ENCODE results near the gene ADRA2B. TPM values are rescaled to one million over a fixed set of nuclear protein-coding genes. Genes with fewer than 3 reads are reported as not detected.

ADRA2B gene
- total RNA-seq: 0.27 and 0.36 TPM in 2 replicates
- total RNA-seq (2013): 0.07 TPM
- polyA plus RNA-seq: 0.46 and 1.4 TPM in 2 replicates
- 0.34 and 2.1 TPM in 2 replicates for polyA minus RNA-seq

GRCh38 chr2:96116424-96116878 is at the start of gene ADRA2B:
Gene ADRA2B (minus strand): TSS chr2:96116571. CDS start chr2:96116149, 422 bp downstream.
- ChIA-PET CTCF (interaction anchor here (0.7 to 3.2 kb wide), 13 partner anchors 9 to 380 kb away, joined by 3 to 32 read pairs (median 5); partner anchors contain the start of gene ASTL), POLR2A (interaction anchor here (0.5 to 1.3 kb wide), 4 partner anchors 27 to 152 kb away, joined by 3 to 5 read pairs (median 3); partner anchors contain the start of gene DUSP2)
- peak; percentile 85 for DNase-seq
- Mint-ChIP-seq H3K27ac (peak within 1 kb of the TSS; percentile 65), H3K4me3 (peak within 1 kb of the TSS; percentile 82), H3K27me3 (peaks cover 33% of the 10 kb centered on the region), H3K9me3 (ENCODE audit: insufficient read depth) (no peaks in the 10 kb centered on the region), H3K4me1 (peaks cover 26% of the 10 kb centered on the region)
- intact Hi-C loops (cut with micrococcal nuclease): no loop called here
- Histone ChIP-seq H3K27me3 (replicated peaks in 1 of 4; ENCODE audit: control extremely low read depth in 1 of 4, control insufficient read depth in 3 of 4, insufficient read depth in 4 of 4, low read length in 3 of 4) (peaks cover 0 to 45% (median 8%) of the 10 kb centered on the region in 4 experiments), H4K20me1 (ENCODE audit: control insufficient read depth, insufficient read depth, low read length, poor library complexity, severe bottlenecking) (no peaks in the 10 kb centered on the region), H3K4me2 (replicated peaks; ENCODE audit: low read depth, low read length, poor library complexity, severe bottlenecking) (peak within 1 kb of the TSS; percentile 94), H3K27ac (ENCODE audit: low read length in 2 of 2) (no peak within 1 kb of the TSS), H3K36me3 (replicated peaks in 1 of 2; ENCODE audit: control extremely low read depth in 1 of 2, control insufficient read depth in 1 of 2, extremely low read depth in 1 of 2, insufficient read depth in 2 of 2, low read length in 1 of 2) (no peaks in the 10 kb centered on the region), H3K4me1 (ENCODE audit: control insufficient read depth in 2 of 2, insufficient read depth in 2 of 2, low read length in 2 of 2) (peaks cover 18 to 22% of the 10 kb centered on the region in 2 donors), H3K4me3 (ENCODE audit: control extremely low read depth in 1 of 5, extremely low read depth in 1 of 5, insufficient read depth in 1 of 5, low read depth in 2 of 5, low read length in 4 of 5) (peak within 1 kb of the TSS in 4 of 5 experiments; percentile 26 to 61 (median 52)), H3K79me2 (ENCODE audit: control insufficient read depth, insufficient read depth, low read length) (no peaks in the 10 kb centered on the region), H3K9me3 (ENCODE audit: control extremely low read depth in 1 of 3, control insufficient read depth in 2 of 3, insufficient read depth in 1 of 3, low read length in 2 of 3) (peaks cover 0 to 8% (median 0%) of the 10 kb centered on the region in 3 donors), H3K9ac (ENCODE audit: low read length) (peak within 1 kb of the TSS; percentile 64), H2AFZ (ENCODE audit: insufficient read depth, low read depth, low read length, poor library complexity, severe bottlenecking) (peak within 1 kb of the TSS; percentile 86)
- WGBS (ENCODE audit: insufficient coverage): 2% methylated on average over 64 of the region's 64 CpGs
- TF ChIP-seq EZH2 (IDR thresholded peaks at IDR 0.05; ENCODE audit: borderline replicate concordance, insufficient read depth, low read depth, low read length, poor library complexity, severe bottlenecking): no peak
- TF ChIP-seq CTCF (IDR thresholded peaks at IDR 0.05): no peak
- peak; percentile 70 for ATAC-seq (ENCODE audit: low read depth)
